SJSA1 (cell line): ENCODE measurements around the gene ZNF468. TPM values are rescaled to one million over a fixed set of nuclear protein-coding genes. Genes with fewer than 3 reads are reported as not detected.
"Not testable (repeated sequence)": the region's sequence is repeated elsewhere in the genome, so short reads cannot be mapped to it uniquely, and the experiment has no call there.

Source experiments
- DNase-seq, 2 experiments: peaks; one replicate each; pipeline ENCODE4 v3.0.0-alpha.2; 2015 to 2020; ENCODE audit warnings: low spot score in 2 of 2, low read depth in 1 of 2
- H3K27ac ChIP-seq: fragments of 250-450 bp; sonication (Bioruptor Pico); 2 replicates; pipeline ENCODE4 v1.5.1; 2020; ENCODE audit warnings: mild to moderate bottlenecking, moderate library complexity
- H3K27me3 ChIP-seq: fragments of 250-450 bp; sonication (Bioruptor Pico); replicated peaks from 2 replicates; pipeline ENCODE4 v1.5.1; 2020; ENCODE audit warnings: mild to moderate bottlenecking, moderate library complexity
- H3K36me3 ChIP-seq: fragments of 250-450 bp; sonication (Bioruptor Pico); 2 replicates; pipeline ENCODE4 v1.5.1; 2020; ENCODE audit warnings: mild to moderate bottlenecking
- H3K4me1 ChIP-seq: fragments of 250-450 bp; sonication (Bioruptor Pico); replicated peaks from 2 replicates; pipeline ENCODE4 v1.6.1; 2021; ENCODE audit warnings: mild to moderate bottlenecking
- H3K4me3 ChIP-seq: fragments of 250-450 bp; sonication (Bioruptor Pico); 2 replicates; pipeline ENCODE4 v1.5.1; 2020; ENCODE audit warnings: mild to moderate bottlenecking
- H3K9me3 ChIP-seq: fragments of 250-450 bp; sonication (Bioruptor Pico); replicated peaks from 2 replicates; pipeline ENCODE4 v1.5.1; 2020; ENCODE audit warnings: mild to moderate bottlenecking
- total RNA-seq: library from RNA; depleted of rRNA; stranded (reverse); fragments of >200 nt; shearing (Covaris generic); gene quantifications from 2 replicates; pipeline ENCODE4 v1.2.3, GENCODE V29; 2014; rRNA removed

The ZNF468 gene
- total RNA-seq: 25.5 and 37.5 TPM in 2 replicates

GRCh38 chr19:52857378-52858191 is at the start of gene ZNF468:
ZNF468 (minus strand) TSS chr19:52857619; CDS start chr19:52854272, 3,347 bp downstream.
- Histone ChIP-seq H3K4me3 (peak within 1 kb of the TSS; percentile 45), H3K27ac (0 out of 2 replicates have a peak within 1 kb of the TSS, but pooled peaks have one; percentile 34)
- H3K4me1 ChIP-seq, H3K27me3 ChIP-seq, H3K36me3 ChIP-seq, H3K9me3 ChIP-seq: not testable (repeated sequence)
- DNase-seq: peak; percentile 65 to 66

GRCh38 chr19:52904052-52904780 is 46.8 kb upstream of the ZNF468 start:
- not testable (repeated sequence) for H3K27ac ChIP-seq, H3K9me3 ChIP-seq, H3K4me1 ChIP-seq, H3K27me3 ChIP-seq, H3K4me3 ChIP-seq
- peaks cover 13% of the 10 kb centered on the region; the same call in 1 of the 2 replicates for H3K36me3 ChIP-seq
- peak in 1 of 2 experiments; percentile 6 for DNase-seq

- Histone ChIP-seq H3K27me3 (no peaks in the 10 kb centered on the region), H3K4me1 (peaks cover 3% of the 10 kb centered on the region; the same call in 1 of the 2 replicates), H3K9me3 (0 out of 2 replicates have a peak, but pooled peaks cover 5% of the 10 kb centered on the region), H3K36me3 (peaks cover 11% of the 10 kb centered on the region; the same call in 1 of the 2 replicates), H3K4me3 (no peak overlapping the region), H3K27ac (no peak overlapping the region)
- DNase-seq: no peak
These were observed 44.4 kb upstream of the ZNF468 start for GRCh38 chr19:52901842-52902241.

DNA sequence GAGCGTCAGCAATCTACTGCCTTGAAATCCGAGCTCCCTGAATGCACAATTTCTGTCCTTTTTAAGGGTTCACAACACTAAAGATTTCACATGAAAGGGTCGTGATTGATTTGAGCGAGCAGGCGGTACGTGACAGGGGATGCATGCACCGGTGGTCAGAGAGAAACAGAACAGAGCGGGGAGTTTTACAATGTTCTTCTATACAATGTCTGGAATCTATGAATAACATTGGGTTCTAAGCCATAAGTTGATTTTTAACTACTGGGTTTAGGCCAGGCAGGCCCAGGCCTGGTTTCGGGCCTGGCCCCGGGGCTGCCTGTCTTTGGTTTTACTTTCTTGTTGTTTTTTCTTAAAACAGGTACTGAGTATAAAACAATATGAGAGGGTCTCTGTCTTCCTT is 41.2 kb upstream of the ZNF468 start:
- not testable (repeated sequence) for DNase-seq, H3K27me3 ChIP-seq, H3K27ac ChIP-seq, H3K4me3 ChIP-seq, H3K9me3 ChIP-seq, H3K36me3 ChIP-seq, H3K4me1 ChIP-seq

DNA sequence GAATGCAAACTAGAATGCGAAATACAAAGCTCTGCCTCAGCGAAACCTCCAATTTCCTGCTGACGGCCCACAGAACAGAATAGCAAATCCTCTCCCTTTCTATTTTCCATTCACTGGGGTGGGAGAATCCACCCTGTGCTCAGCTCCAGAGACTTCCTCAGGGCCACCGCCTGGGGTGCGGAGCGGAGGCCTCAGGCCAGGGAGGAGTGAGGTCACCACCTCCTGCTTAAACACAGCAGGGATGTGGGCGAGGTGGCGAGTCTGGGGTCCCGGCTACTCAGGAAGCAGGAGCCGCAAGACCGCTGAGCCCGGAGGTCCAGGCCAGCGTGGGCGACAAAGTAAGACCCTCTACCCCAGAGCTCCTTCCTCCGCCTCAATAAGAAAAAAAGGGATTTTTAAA is 40.7 kb upstream of the ZNF468 start:
- Histone ChIP-seq H3K4me1 (peaks cover 9% of the 10 kb centered on the region; the same call in 1 of the 2 replicates), H3K4me3 (peak overlapping the region; percentile 63), H3K9me3 (0 out of 2 replicates have a peak, but pooled peaks cover 5% of the 10 kb centered on the region), H3K36me3 (peaks cover 8% of the 10 kb centered on the region; the same call in 1 of the 2 replicates), H3K27me3 (no peaks in the 10 kb centered on the region), H3K27ac (no peak overlapping the region)
- no peak for DNase-seq

DNA sequence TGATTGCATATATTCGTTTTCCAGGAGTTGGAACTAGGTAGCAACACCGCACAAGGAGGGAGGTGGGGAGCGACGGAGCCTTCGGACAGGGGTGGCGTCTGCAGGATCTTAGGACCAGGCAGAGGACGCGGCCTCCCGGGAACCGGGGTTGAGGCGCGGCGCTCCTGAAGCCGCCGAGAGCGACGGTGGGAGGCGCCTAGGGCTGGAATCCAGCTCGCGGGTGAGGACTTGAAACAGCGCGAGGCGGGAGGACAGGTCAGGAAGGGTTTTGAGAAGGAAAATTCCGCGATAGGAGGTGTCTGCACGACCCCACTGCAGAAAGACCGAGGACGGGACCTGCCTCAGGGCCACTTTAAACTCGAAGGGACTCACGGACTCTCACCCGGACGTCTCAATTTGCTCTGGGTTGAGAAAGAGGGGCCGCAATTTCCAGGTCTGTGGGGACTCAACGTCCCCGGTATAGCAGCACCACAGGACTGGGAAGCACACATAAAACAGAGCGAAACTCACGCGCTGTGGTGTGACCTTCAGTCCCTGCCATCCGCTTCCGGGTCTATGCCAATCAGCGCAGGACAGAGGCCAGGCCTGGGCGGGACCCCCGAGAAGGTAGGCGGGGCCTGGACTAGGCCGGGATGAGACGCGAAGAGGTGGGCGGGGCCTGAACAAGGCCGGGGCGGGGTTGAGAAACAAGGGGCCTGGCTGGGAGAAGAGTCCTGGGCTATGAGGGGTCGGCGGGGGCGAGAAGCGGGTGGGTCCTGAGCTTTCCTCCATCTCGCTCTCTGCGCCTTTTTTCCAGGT is 39.9 kb upstream of the ZNF468 start, which contains the start of gene ZNF320:
ZNF320 (minus strand) TSS at position 498 of the 798 bp plus-strand sequence. CDS start 7,380 bp downstream, outside the sequence.
- peak; percentile 80 to 94 for DNase-seq
- Histone ChIP-seq H3K36me3 (peaks cover 8% of the 10 kb centered on the region; the same call in 1 of the 2 replicates), H3K27me3 (no peaks in the 10 kb centered on the region), H3K4me1 (peaks cover 9% of the 10 kb centered on the region; the same call in 1 of the 2 replicates), H3K9me3 (0 out of 2 replicates have a peak, but pooled peaks cover 5% of the 10 kb centered on the region), H3K4me3 (peak within 1 kb of the TSS; percentile 63), H3K27ac (peak within 1 kb of the TSS; percentile 54)

GRCh38 chr19:52896431-52897137 is 39.2 kb upstream of the ZNF468 start:
- no peak for DNase-seq
- H3K27ac ChIP-seq: peak overlapping the region; percentile 54
- H3K36me3 ChIP-seq: peaks cover 13% of the 10 kb centered on the region; the same call in 1 of the 2 replicates
- no peaks in the 10 kb centered on the region for H3K27me3 ChIP-seq
- H3K9me3 ChIP-seq: 0 out of 2 replicates have a peak, but pooled peaks cover 5% of the 10 kb centered on the region
- peak overlapping the region; percentile 63 for H3K4me3 ChIP-seq
- H3K4me1 ChIP-seq: peaks cover 9% of the 10 kb centered on the region; the same call in 1 of the 2 replicates

GRCh38 chr19:52891336-52891735 is 33.9 kb upstream of the ZNF468 start:
- Histone ChIP-seq H3K36me3 (peaks cover 37% of the 10 kb centered on the region), H3K4me1 (peaks cover under 1% of the 10 kb centered on the region; the same call in 1 of the 2 replicates), H3K4me3 (no peak overlapping the region), H3K9me3 (no peaks in the 10 kb centered on the region), H3K27me3 (no peaks in the 10 kb centered on the region), H3K27ac (no peak overlapping the region)
- DNase-seq: no peak

GRCh38 chr19:52889931-52890330 is 32.5 kb upstream of the ZNF468 start:
- Histone ChIP-seq H3K9me3 (no peaks in the 10 kb centered on the region), H3K27ac (no peak overlapping the region), H3K4me3 (no peak overlapping the region), H3K36me3 (peaks cover 50% of the 10 kb centered on the region), H3K4me1 (no peaks in the 10 kb centered on the region), H3K27me3 (no peaks in the 10 kb centered on the region)
- no peak for DNase-seq

DNA sequence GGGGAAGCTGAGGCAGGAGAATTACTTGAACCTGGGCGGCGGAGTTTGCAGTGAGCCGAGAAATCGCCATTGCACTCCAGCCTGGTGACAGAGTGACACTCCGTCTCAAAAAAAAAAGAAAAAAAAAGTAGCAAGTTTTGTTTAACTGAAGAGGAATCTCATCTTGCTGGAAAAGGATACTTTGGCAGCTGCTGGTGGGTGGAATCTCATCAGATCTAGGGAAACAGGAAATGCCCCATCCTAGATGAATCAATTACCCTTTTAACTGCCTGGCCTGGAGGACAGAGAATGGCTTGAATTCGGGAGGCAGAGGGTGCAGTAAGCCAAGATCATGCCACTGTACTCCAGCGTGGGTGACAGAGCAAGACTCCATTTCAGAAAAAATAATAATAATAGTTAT is 31.7 kb upstream of the ZNF468 start:
- Histone ChIP-seq H3K4me1 (no peaks in the 10 kb centered on the region), H3K27ac (no peak overlapping the region), H3K4me3 (no peak overlapping the region), H3K36me3 (peaks cover 55% of the 10 kb centered on the region), H3K9me3 (0 out of 2 replicates have a peak, but pooled peaks cover 6% of the 10 kb centered on the region), H3K27me3 (no peaks in the 10 kb centered on the region)
- DNase-seq: no peak

DNA sequence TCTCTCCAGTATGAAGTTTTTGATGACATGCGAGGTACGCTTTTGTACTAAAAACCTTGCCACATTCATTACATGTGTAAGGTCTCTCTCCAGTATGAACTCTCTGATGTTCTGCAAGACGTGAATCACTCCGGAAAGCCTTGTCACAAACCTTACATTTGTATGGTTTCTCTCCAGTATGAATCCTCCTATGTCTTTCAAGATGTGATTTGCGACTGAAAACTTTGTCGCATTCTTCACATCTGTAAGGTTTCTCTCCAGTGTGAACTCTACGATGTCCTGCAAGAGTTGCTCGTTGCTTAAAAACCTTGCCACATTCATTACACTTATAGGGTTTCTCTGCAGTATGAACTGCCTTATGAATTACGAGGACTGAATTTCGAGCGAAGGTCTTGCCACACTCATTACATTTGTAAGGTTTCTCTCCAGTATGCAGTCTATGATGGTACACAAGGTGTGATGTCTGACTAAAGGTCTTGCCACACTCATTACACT is 23.5 kb upstream of the ZNF468 start:
- H3K4me3 ChIP-seq: no peak overlapping the region
- DNase-seq: no peak
- peaks cover 19% of the 10 kb centered on the region for H3K9me3 ChIP-seq
- H3K4me1 ChIP-seq: no peaks in the 10 kb centered on the region
- no peak overlapping the region for H3K27ac ChIP-seq
- H3K27me3 ChIP-seq: no peaks in the 10 kb centered on the region
- H3K36me3 ChIP-seq: peaks cover 82% of the 10 kb centered on the region

DNA sequence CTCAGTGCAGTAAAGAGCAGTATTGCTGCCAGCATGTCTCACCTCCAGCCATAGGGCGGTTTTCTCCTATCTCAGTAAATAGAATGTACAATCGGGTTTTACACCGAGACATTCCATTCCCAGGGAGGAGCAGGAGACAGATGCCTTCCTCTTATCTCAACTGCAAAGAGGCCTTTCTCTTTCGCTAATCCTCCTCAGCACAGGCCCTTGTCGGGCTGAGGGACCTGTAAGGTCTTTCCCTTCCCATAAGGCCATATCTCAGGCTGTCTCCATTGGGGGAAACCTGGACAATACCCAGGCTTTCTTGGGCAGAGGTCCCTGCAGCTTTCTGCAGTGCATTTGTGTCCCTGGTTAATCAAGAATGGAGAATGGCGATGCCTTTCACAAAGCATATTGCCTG is 15.6 kb upstream of the ZNF468 start:
- not testable (repeated sequence) for H3K36me3 ChIP-seq, H3K27me3 ChIP-seq, H3K27ac ChIP-seq, H3K4me1 ChIP-seq, H3K4me3 ChIP-seq, H3K9me3 ChIP-seq, DNase-seq
